ENCODE data around the gene PPP6R2.

DNA sequence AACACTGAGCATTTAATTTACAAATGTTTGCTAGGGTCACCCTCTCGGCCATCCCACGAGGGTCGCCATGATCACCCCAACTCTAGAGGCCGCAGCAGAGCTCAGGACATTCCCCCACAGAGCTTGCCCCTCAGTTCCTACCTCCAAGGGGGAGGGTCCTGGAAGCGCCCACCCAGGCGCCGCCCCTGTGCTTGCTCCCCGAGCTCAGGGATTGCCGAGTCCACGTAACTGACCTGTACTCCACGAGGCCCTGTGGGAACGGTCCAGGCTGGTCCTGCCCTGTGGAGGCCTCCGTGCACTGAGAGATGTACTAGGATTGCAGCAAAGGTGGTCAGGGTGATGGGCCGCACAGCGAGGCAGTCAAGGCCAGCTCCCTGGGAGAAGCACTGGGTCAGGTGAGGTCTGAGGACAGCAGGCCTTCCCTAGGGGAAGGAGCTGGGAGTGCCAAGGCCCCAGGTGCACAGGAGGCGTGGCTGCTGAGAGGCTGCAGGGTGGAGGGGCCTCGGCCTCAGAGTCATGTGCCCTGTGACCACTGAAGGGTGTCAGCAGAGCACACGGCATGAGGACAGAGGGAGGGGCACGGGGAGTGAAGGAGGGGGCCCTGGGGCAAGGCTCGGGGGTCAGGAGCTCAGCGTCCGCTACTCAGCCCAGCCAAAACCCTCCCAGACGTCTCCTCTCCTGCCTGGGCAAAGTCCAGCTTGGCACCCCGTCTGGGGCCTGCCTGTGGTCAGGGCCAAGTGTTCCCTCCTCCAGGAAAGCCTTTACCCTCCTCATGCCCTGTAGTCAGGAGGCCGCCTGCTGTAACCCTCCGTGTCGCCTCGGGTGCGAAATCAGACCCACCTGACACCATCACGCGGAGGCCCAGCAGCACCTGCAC lies 141.1 kb downstream of the PPP6R2 start:
- TF ChIP-seq POLR2AphosphoS5 (IDR thresholded peaks at IDR 0.05; ENCODE audit: low read depth, low read length) (no peak), TAF1 (IDR thresholded peaks at IDR 0.05; ENCODE audit: borderline replicate concordance, insufficient read depth, low read length) (no peak), SIN3A (IDR thresholded peaks at IDR 0.05; ENCODE audit: borderline replicate concordance, insufficient read depth, low read length) (no peak), FOXP2 (optimal IDR thresholded peaks at IDR 0.05; ENCODE audit: borderline replicate concordance, extremely low read depth, extremely low read length, insufficient read depth) (no peak)
- TF ChIP-seq, protein P1, sequence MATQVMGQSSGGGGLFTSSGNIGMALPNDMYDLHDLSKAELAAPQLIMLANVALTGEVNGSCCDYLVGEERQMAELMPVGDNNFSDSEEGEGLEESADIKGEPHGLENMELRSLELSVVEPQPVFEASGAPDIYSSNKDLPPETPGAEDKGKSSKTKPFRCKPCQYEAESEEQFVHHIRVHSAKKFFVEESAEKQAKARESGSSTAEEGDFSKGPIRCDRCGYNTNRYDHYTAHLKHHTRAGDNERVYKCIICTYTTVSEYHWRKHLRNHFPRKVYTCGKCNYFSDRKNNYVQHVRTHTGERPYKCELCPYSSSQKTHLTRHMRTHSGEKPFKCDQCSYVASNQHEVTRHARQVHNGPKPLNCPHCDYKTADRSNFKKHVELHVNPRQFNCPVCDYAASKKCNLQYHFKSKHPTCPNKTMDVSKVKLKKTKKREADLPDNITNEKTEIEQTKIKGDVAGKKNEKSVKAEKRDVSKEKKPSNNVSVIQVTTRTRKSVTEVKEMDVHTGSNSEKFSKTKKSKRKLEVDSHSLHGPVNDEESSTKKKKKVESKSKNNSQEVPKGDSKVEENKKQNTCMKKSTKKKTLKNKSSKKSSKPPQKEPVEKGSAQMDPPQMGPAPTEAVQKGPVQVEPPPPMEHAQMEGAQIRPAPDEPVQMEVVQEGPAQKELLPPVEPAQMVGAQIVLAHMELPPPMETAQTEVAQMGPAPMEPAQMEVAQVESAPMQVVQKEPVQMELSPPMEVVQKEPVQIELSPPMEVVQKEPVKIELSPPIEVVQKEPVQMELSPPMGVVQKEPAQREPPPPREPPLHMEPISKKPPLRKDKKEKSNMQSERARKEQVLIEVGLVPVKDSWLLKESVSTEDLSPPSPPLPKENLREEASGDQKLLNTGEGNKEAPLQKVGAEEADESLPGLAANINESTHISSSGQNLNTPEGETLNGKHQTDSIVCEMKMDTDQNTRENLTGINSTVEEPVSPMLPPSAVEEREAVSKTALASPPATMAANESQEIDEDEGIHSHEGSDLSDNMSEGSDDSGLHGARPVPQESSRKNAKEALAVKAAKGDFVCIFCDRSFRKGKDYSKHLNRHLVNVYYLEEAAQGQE (IDR thresholded peaks at IDR 0.05; ENCODE audit: insufficient read depth in 1 of 2, low read depth in 2 of 2, low read length in 2 of 2): no peak

Measured in PFSK-1 (cell line).